Measurements from ENCODE around the gene GATAD2A. TPM values are rescaled to one million over a fixed set of nuclear protein-coding genes. Genes with fewer than 3 reads are reported as not detected.

The GATAD2A gene
- polyA plus RNA-seq, 3 donors: 12.6 to 33.8 (median 24.9) TPM

DNA sequence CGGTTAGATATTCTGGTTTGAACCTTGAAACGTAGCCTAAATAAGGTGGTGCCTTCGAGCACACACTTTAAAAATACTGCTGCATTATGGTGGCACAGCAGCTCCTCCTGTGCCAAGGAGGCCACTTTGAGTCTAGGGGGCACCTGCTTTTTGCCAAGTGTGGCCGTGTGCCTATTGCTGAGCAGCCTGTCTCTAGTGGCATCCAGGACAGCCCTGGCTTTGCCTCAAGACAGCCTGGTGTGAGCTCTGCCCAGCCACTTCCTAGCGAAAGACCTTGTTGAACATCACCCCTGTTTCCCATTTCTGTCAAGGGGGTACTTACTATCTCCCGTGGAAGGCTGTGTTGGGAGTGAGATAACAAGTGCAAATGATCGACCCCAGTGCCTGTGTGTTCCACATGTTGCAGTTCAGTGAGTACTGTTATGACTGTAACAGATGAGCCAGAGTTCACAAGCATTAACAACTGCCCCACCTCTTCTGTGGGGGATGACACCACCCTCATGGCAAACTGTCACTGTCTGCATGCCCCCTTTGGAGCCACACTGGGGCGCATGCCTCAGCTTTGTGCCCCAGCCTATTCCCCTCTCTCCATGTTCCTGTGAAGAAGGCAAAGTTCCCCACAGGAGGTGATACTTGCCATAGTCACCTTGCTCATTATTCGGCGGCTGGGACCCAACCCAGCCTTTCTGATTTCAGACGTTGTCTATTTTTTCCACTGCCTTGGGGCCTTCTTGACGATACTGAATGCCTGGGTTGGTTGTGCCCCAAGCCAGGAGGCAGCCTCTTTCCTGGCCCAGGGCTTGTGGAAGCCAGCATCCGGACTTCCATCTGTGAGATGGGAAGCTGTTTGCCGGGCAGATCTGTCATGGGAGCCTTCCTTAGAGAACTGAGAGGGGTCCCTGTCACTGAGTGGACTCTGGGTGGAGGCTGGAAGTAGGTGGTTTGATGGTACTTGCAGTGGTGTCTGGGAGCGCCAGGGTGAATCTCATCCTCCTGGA, 5.4 kb downstream of the GATAD2A start:
- 62 to 76% (median 74%) methylated on average over 15 of the region's 15 CpGs for whole genome bisulfite sequencing, 3 donors

GRCh38 chr19:19416280-19416679, 10.8 kb downstream of the GATAD2A start:
- H3K27ac ChIP-seq (ENCODE audit: low read depth, low read length): no peak overlapping the region
- 86 to 90% (median 87%) methylated on average over 1 of the region's 1 CpG for WGBS, 3 donors

More for the DNA sequence above, 5.4 kb downstream of the GATAD2A start:
- H3K27ac ChIP-seq (ENCODE audit: low read depth, low read length): no peak overlapping the region

GRCh38 chr19:19417046-19417445, 11.6 kb downstream of the GATAD2A start:
- no peak overlapping the region for H3K27ac ChIP-seq (ENCODE audit: low read depth, low read length)
- 83 to 84% (median 83%) methylated on average over 5 of the region's 5 CpGs for WGBS, 3 donors

DNA sequence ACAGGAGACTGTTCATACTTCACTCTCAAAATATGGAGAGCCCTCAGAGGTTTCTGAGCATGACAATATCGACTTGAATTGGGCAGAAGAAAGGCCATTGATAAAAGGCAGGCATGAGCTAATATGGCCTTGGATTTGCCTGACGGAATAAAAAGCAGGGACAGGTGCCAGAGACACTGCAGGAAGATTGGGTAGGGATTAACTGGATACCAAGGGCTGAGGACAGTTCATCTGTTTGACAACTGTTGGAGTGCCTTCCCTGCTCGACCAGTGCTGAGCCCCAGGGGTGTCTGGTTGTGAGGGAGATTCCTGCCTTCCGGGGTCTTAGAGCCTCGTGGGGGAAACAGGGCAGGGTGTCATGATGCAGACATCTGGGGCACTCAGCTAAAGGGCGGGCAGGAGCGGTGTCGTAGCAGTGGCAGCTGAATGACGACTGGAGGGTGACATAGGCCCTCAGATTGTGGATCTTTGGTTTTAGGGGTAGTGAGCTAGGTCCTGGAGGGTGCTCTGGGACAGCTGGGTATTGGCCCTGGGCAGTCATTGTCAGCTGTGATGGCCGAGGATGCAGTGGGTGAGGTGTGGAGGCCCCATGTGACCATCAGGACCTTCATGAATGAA, 12.3 kb downstream of the GATAD2A start:
- WGBS, 3 donors: 65 to 81% (median 74%) methylated on average over 10 of the region's 10 CpGs

GRCh38 chr19:19418555-19419260, 13.2 kb downstream of the GATAD2A start:
- WGBS, 3 donors: 38 to 68% (median 49%) methylated on average over 8 of the region's 8 CpGs
- H3K27ac ChIP-seq (ENCODE audit: low read depth, low read length): no peak overlapping the region

More for the DNA sequence above, 12.3 kb downstream of the GATAD2A start:
- H3K27ac ChIP-seq (ENCODE audit: low read depth, low read length): no peak overlapping the region

GRCh38 chr19:19420570-19421298, 15.3 kb downstream of the GATAD2A start:
- H3K27ac ChIP-seq (ENCODE audit: low read depth, low read length): no peak overlapping the region

GRCh38 chr19:19421299-19421696, 15.8 kb downstream of the GATAD2A start:
- WGBS, 3 donors: 86 to 92% (median 89%) methylated on average over 9 of the region's 9 CpGs
- H3K27ac ChIP-seq (ENCODE audit: low read depth, low read length): no peak overlapping the region

More at GRCh38 chr19:19420570-19421298, 15.3 kb downstream of the GATAD2A start:
- WGBS, 3 donors: 73 to 80% (median 75%) methylated on average over 17 to 21 of the region's 21 CpGs

DNA sequence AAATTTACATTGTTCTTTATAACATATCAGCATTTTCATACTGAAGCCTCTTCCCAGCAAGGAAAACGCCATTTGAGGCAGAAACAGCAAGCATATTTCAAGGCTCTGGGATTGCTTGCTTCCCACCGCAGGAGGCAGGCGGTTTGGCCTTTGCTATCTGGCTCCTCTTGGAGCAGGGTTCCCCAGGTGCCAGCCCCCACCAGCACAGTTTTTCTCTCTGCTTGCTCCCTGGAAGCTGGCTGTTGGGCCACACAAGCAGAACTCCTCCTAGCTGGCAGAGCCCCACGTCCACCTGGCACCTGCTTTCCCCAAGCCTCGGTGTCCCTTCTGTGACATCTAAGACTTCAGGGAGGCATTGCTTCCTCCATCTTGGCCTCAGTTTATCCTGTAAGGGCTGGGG, 16.7 kb downstream of the GATAD2A start:
- no peak overlapping the region for H3K27ac ChIP-seq (ENCODE audit: low read depth, low read length)
- WGBS, 3 donors: 81 to 94% (median 90%) methylated on average over 5 of the region's 5 CpGs

GRCh38 chr19:19423322-19423721, 17.8 kb downstream of the GATAD2A start:
- 73 to 96% (median 94%) methylated on average over 8 of the region's 8 CpGs for WGBS, 3 donors
- H3K27ac ChIP-seq (ENCODE audit: low read depth, low read length): no peak overlapping the region

DNA sequence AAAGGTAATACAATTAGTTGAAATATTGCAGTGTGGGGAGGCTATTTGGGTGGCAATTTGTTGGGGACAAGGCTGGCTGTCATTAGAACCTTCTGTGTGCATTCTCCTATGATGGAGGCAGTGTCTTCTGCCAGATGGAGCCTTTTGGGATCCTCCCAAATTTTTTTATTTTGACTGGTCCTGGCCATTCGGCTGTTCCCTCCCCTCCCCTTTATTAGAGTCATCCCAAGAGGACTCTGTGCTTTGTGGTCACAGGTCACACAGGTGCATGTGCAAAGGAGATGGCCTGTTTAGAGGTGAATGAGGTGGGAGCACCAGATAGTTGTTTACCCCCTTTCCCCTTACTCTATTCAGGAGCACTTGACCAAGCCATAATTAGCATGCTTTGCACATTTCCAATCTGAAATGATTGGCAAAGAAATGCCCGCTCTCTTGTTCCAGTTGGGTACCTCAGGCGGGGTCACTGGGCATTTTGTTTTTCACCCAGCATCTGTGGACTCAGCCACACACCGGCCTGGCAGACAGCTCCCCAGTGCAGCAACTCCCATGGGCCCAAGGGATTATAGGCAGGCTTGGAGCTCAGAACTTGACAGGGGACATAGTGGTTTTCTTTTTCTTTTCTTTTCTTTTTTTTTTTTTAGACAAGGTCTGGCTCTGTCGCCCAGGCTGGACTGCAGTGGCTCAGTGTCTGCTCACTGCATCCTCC, 19.8 kb downstream of the GATAD2A start:
- 72 to 81% (median 78%) methylated on average over 5 of the region's 5 CpGs for WGBS, 3 donors
- H3K27ac ChIP-seq (ENCODE audit: low read depth, low read length): no peak overlapping the region

DNA sequence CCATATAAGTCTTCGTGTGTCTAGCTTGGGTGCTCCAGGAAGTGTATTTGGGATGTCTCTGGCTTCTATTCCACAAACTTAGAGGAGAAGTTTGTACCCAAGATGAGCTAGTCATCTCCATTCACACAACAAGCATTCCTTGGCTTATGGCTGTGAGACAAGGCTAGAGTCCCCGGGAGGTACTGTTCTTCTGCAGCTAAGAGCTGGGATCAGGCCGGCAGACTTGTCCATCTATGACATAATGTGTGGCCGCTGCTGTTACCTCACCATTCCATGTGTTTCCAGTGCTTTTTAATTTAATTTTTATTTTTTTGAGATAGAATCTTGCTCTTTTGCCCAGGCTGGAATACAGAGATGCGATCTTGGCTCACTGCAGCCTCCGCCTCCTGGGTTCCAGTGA, 20.7 kb downstream of the GATAD2A start:
- H3K27ac ChIP-seq (ENCODE audit: low read depth, low read length): no peak overlapping the region
- WGBS, 3 donors: 78 to 89% (median 88%) methylated on average over 6 of the region's 6 CpGs

- 95 to 97% (median 96%) methylated on average over 4 of the region's 4 CpGs for WGBS, 3 donors
- no peak overlapping the region for H3K27ac ChIP-seq (ENCODE audit: low read depth, low read length)
Measured at GRCh38 chr19:19426799-19427198, 21.3 kb downstream of the GATAD2A start.

DNA sequence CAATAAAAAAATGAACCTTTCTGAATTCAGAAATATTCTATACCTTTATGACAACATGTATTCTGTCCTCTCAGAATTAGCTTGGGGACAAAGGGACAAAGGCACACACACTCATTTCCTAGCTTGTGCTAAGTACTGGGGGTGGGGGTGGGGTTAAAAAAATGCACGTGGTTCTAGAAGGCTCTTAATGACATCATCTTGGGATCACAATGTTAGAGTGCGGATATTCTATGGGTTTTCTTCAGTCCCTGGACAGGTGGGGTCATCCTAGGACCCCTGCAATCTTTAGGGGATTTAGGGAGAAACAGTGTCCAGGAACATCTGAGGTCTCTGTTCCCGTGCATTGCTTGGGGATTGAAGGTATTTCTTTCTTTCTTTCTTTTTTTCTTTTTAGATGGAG, 21.8 kb downstream of the GATAD2A start:
- H3K27ac ChIP-seq (ENCODE audit: low read depth, low read length): no peak overlapping the region
- WGBS, 3 donors: 60 to 65% (median 62%) methylated on average over 3 of the region's 3 CpGs

- 71 to 87% (median 77%) methylated on average over 5 of the region's 5 CpGs for WGBS, 3 donors
- no peak overlapping the region for H3K27ac ChIP-seq (ENCODE audit: low read depth, low read length)
Measured at GRCh38 chr19:19427944-19428343, 22.5 kb downstream of the GATAD2A start.

GRCh38 chr19:19428746-19429145, 23.3 kb downstream of the GATAD2A start:
- WGBS, 3 donors: 94 to 97% (median 95%) methylated on average over 10 of the region's 10 CpGs
- no peak overlapping the region for H3K27ac ChIP-seq (ENCODE audit: low read depth, low read length)

GRCh38 chr19:19429361-19429760, 23.9 kb downstream of the GATAD2A start:
- 84 to 91% (median 89%) methylated on average over 12 of the region's 12 CpGs for WGBS, 3 donors
- no peak overlapping the region for H3K27ac ChIP-seq (ENCODE audit: low read depth, low read length)

DNA sequence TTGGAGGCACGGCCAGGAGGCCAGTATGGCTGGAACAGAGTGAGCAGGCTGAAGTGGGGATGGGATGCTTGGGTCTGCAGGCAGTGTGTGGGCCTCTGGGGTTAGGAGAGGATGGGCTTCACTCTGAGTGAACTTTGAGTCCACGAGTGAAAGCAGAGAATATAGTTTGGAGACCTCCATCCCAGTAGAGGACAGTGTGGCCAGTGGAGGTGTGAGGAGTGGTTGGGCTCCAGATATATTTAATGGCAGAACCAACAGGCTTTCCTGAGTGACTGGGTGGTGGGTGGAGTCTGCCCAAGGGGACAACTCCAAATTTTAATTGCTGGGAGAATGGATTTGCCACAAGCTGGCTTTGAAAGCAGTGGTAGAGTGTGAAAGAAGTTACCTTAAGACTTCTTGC, 27.3 kb downstream of the GATAD2A start:
- WGBS, 3 donors: 71 to 94% (median 87%) methylated on average over 2 of the region's 2 CpGs
- H3K27ac ChIP-seq (ENCODE audit: low read depth, low read length): no peak overlapping the region

All from adipose tissue (tissue), 3 donors.